Measurements from ENCODE around the gene TSPO.
A peak's percentile ranks its signal among the peaks of the same experiment; 100 is the strongest.

The TSPO gene

DNA sequence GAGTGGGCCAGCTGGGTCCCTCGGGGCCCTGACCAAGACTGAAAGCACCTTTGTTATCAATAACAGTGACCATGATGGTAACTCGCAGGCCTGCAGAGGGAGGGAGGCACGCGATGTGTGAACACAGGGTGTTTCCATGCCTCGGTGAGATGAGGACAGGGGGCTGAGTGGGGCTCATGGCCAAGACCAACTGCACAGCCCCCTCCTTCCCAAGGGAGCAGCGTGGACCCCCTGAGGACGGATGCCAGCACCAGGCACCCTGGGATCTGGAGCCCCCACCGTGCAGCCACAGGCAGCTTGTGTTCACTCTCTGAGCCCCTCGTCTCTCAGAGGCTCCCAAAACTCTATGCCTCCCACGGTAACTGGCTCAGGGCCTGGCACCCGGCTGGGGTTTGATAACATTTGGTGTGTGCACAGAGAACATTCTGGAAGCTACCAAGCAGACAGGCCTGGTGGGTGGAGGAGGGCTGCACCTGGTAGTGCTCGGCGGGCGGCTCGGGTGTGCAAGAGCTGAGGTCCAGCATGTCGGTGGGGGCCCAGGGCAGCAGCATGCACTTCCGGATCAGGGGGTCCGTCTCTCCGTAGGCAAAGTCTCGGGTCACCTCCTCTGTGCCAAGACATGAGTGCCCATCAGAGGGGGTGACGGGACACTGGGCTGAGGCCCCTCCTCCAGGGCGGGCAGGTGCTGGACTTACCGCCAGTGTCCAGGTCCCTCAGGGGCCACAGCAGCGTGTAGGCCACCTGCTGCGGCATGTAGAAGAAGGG is 28.0 kb downstream of the TSPO start:
- DNase-seq (ENCODE audit: low read depth, low spot score), result no peak

DNA sequence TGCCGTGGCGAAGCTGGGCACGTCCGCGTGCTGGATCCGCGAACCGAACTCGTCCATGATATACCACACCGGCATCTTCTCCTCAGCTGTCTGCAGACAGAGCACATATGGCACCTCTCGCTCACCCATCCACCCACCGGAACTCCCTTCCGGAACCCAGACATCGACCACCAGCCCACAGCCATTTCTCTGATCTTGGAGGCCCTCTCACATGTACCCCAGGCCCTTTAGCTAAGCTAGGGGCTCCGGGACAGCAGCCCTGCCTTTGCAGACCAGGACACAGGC is 28.5 kb downstream of the TSPO start:
- DNase-seq (ENCODE audit: low read depth, low spot score), result no peak

DNA sequence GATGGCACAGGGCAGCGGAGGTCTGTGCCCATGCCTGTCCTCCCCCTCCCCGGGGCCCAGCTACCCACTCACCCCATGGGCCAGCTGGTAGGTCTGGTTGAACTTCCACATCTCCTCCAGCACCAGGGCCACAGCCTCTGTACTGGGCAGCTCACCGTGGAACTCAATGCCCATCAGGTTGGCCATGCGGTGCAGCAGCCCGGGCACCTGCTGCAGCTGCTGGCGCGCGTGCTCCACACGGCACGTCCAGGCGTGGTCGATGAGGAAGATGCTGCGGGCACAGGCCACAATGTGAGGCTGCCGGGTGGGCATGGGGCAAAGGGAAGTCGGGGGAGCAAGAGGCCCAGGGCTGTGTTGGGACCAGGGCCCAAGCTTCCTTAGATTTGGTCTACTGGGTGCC is 29.3 kb downstream of the TSPO start:
- DNase-seq (ENCODE audit: low read depth, low spot score), result no peak

DNA sequence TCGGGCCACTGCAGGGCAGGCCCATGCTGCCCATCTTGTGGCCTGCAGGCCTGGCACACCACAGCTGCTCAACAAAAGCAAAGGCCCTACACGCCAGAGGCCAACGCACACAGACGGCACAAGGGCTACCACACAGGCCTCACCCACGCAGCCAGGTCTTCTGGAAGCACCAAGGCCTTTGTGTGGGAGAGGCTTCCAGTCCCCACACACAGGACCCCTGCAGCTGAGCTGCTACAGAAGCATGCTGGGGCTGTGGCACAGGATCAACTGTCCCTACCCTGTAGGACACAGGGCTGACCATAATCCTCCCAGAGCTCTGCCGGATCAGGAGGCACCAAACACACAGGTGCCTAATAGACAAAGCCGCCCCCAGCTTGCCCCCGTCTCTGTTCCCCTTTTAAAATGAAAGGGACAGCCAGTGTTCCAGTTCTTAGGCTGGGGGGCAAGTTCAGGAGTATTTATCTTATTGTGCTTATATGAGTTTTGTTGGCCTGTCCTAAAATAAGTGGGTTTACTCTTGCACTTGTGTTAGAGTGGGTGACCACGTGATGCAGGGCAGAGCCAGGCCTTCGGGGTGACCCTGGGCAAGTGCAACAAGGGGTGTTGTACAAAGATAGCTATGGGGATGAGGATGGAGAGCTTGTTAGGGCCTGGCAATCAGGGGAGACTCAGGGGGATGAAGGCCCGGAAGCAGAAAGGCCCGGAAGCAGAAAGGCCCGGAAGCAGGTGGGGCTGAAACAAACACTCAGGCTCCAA is 30.1 kb downstream of the TSPO start:
- DNase-seq (ENCODE audit: low read depth, low spot score), result no peak

DNA sequence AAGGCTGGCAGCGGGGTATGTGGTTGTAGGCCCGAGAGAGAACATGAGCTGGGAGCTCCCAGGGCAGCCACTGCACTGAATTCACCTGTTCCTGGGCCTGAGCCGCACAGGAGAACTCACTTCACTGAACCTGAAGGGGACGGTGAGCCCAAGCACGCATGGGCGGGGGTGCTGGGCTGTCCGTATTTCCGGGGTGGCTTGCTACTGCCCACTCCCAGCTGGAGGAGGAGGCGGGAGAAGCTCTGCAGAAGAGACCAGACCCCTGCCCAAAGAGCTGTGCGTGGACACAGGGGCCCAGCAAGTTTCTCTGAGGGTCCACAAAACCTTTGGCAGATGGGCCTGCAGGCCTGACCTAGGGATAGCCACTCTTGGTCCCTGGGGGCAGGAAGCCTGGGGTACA is 30.8 kb downstream of the TSPO start:
- DNase-seq (ENCODE audit: low read depth, low spot score), result no peak

DNA sequence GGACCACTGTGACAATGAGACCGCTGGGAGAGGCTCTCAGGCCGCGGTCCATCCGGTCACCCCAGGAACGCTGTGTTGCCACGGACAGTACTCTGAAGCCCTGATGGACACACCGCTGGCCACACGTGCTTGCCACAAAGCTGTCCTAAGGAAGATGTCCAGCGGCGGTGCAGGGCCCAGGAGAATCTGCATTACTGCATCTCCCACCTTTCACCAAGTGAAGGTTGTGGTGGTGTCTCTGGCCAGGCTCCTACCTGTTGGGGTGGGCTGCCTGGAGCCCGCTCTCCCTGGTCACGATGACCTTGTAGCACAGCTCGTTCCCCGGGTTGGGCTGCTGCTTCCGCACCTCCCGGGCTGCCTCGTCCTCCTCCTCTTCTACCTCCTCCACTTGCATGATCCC is 31.4 kb downstream of the TSPO start:
- DNase-seq (ENCODE audit: low read depth, low spot score), result no peak

DNA sequence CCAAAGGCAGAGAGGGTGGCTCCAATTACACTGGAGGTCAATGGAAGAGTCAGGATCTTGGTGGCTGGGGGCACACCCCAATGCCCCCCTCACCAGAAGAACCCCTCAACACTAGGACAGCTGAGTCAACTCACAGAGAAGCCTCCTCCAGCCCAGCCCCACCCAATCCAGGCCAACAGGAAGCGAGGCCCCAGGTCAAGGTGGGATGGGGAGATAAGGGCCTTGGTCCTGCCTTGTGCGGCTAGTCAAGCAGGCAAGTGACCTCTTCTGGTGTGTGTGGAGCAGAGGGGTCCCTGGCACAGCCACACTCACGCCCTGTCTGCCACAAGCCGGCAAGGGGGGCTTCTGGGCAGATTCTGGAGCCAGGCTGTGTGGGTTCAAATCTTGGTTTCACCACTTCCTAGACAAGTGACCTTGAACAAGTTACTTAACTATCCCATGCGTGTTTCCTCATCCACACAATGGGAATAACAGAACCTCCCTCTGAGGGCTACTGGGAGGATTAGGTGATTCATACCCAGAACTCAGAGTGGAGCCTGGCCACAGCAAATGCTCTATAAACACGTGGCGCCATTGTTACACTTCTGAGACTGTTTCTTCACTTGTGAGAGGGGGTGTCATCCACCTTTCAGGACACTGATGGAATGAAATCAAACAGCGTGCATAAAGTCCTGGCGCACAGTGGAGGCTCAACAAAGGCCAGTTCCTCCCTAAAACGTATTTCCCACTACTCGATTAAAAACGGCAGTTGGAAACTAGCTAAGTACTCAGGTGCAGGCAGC is 32.3 kb downstream of the TSPO start:
- no peak for DNase-seq (ENCODE audit: low read depth, low spot score)

DNA sequence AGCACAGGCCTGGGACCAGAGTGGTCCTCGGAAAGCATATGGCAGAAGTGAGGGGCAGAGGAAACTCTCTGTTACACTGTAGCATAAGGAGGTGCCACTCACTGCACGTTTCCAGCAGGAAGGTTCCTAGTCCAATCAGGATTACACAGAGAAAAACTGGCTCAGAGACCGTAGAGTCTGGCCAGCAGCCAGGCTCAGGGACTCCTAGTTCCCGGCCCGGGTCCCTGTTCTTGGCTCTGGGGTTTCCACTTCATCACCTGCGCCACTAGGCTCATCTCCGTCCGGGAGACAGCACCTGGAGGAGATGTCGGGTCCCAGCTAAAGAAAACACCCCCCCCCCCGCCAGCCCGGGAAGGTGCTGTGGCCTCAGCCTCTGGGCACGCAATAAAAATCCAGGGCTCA is 34.5 kb downstream of the TSPO start:
- DNase-seq (ENCODE audit: low read depth, low spot score), result no peak

DNA sequence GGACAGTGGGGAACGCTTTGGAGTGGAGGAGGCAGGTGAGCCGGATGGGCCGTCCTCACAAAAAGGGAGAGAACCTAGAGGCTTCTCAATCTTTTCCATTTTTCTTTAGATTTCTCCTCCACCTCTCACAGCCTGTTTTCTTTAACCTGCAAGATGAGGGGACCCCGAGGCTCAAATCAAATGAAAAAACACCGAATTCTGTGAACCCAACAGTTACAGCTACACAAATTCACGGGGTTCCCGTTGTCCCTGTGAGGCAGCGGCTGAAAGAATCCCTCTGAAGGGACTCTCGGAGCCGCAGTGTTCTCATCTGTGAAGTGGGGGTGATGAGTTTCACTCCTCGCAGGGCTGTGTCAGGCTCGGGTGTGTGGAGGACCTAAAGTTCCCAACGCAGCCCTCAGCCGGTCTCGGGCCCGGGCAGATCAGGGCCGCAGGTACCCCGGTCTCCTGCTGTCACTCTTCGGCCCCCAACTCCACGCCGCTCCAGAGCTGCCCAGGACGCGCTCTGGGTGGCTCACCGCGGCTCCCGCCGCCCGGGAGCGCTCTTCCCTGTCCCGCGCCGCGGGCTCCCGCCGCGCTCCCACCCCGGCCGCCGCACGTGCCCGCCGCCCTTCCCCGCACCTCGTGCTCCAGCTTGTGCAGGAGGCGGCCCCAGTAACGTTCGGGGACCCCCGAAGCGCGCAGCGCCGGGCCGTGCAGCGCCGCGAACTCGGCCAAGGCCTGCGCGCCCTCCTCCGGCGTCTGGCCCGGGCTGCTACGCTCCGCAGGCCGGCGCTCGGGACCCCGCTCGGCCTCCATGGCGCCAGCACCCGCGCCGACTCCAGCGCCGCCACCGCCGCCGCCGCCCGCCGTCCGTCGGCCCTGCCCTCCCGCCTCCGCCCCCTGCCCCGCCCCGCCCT is 35.2 kb downstream of the TSPO start, which contains the start of gene TTLL12:
TTLL12 (minus strand) TSS at position 863 of the 899 bp plus-strand sequence; CDS start at position 798, 65 bp downstream.
- DNase-seq (ENCODE audit: low read depth, low spot score), result no peak

DNA sequence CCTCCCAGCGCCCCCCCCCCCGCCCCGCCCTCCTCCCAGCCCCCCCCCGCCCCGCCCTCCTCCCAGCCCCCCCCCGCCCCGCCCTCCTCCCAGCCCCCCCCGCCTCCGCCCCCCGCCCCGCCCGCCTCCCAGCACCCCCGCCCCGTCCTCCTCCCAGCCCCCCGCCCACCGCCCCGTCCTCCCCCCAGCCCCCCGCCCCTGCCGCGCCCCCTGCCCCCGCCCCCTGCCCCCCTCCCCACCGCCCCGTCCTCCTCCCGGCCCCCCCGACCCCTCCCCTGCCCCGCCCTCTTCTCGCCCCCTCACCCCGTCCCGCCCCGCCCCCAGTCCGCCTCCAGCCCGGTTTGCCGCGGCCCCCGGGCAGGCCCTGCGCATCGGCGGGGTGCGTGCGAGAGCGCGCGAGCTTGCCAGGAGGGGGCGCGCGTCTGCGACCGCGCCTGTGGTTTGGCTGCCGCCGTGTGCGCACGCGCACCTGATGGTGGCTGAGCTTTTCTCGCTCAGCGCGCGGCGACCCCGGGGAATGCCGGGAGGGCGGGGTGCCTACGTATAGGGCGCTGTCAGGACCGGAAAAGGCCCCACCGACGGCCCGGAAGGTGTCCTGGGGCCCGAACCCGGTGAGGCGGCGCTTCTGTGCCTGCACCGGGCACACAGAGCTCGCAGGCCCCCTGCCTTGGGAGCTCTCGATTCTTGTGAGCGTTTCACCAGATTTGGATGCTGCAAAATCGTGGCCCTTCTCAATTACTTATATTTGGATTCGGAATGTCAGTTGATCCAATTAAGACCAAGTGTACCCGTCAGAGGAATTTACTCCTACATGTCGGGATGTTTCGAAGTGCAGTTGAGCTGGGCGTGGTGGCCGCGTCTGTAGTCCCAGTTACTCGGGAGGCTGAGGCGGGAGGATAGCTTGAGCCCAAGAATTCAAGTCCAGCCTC is 36.1 kb downstream of the TSPO start:
- peak; percentile 75 for DNase-seq (ENCODE audit: low read depth, low spot score)

DNA sequence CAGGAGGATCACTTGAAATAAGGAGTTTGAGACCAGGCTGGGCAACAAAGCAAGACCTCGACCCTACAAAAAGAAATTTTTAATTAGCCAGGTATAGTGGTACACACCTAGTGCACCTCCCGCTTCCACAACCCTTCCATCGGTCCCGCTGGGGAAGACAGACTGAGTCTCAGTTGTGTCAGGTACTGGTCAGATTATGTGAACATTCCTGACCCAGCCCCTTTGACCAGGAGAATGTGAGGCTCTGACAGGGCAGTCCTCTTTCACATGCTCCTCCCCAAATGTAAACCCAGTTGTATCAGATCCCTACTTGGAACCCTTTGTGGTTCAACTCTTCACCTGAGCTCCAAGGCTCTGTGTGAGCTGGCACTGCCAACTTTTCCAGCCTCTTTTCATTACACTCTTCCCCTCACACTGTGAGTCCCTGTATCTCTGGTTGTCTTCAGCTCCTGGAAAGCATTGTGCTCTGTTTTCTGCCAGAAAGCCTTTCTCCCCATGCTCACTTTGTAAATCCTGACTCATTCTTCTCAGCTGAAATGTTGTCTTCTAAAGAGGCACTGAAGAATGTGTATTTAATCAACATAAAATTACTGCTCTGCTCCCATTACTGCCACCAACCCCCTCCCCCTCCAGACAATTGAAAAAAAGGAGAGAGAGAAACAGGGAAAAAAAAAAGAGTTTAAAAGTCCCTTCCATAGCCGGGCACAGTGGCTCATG is 37.6 kb downstream of the TSPO start:
- DNase-seq (ENCODE audit: low read depth, low spot score), result no peak

DNA sequence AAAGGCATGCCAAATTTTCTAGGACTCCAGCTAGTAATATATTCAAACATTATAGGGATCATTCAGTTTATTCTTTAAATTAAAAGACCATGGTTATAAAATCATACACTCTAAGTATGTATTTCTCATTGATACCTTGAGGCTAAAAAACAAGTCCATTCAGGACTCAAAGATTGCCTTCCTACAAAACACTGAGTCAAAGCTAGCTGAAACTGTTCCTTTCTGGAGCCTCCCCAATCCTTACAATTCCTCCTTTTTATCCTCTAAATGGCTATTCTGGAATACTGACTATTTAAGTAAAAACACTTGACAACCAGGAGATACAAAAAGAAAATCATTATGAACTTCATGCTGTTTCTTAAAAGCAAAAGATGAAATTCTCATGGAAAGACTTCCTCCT is 40.5 kb downstream of the TSPO start:
- DNase-seq (ENCODE audit: low read depth, low spot score), result no peak

DNA sequence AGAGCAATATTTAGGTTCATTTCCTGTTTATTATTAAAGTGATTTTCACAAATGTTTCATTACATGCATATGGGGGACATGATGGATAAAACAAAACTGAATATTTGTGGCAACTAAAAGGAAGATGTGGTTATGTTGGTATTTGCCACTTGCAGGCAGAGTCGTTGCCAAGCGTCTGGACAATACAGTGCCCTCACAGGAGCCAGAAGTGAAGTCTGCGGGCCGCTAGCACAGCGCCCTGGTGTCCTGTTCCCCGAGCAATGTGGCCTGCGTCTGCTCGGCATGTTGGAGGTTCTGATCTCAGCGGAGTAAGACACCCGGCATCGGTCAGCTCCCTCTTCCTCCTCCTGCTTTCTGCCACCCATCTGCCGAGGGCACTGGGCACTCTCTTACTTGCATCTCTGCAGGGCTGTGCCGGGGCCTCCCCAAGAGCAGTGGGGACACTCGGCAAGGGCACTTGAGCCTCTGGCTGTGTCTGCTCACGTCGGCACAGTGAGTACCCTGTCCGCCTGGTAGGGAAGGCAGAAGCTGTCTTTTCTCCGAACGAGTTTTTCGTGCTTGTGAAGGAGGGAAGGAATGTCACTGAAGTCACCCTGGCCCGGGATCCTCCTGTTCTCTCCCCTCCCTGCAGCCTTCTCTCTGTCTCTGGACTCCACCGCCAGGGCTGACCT is 46.0 kb downstream of the TSPO start:
- no peak for DNase-seq (ENCODE audit: low read depth, low spot score)

DNA sequence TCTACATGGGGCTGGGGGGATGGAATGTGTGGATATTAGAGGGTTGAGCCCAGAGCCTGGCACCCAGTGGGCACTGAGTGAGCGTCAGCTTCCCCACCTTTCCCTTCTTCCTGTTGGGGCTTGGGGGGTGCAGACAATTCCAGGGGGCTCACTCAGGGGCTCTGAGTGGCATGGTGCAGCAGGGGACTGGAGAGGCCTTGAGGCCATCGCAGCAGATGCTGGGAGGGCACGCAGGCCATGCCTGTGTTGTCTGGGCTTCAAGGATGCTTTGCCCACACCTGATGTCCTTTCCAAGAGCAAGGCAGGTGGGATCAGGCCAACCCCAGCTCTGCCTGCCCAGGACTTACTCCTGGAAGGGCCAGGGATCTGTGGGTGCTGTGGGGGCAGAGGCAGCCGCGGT is 46.8 kb downstream of the TSPO start:
- no peak for DNase-seq (ENCODE audit: low read depth, low spot score)

DNA sequence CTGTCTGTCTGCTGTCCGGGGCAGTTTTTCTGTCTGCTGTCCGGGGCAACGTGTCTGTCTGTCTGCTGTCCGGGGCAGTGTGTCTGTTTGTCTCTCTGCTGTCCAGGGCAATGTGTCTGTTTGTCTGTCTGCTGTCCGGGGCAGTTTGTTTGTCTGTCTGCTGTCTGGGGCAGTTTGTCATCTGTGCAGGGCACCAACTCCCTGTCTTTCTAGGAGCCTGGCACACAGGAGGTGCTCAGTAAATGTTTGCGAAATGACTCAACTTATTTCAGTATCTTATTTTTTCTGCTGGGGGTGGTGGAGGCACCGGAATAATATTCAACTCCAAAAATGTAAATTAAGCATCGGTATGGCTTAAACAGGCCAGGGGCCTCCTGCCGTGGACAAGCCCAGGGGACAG is 47.6 kb downstream of the TSPO start:
- DNase-seq (ENCODE audit: low read depth, low spot score), result no peak

DNA sequence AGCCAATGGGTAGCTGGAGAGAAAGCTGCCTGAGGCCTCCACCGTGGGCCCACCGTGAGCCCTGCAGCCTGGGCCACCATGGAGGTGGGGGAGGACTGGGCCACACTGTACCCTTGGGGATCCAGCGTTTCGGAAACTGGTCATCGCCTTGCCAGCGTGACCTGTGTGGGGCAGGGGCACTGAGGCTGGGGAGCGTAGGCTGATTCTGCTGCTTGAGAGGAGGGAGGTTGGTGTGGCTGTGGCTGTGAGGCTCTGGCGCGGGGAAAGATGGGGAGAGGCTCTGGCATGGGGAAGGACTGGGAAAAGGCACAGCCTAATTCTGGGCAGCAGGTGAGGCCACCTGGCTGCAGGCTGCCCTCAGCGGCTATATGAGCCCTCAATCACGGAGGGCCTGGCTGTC is 48.2 kb downstream of the TSPO start:
- DNase-seq (ENCODE audit: low read depth, low spot score), result no peak

DNA sequence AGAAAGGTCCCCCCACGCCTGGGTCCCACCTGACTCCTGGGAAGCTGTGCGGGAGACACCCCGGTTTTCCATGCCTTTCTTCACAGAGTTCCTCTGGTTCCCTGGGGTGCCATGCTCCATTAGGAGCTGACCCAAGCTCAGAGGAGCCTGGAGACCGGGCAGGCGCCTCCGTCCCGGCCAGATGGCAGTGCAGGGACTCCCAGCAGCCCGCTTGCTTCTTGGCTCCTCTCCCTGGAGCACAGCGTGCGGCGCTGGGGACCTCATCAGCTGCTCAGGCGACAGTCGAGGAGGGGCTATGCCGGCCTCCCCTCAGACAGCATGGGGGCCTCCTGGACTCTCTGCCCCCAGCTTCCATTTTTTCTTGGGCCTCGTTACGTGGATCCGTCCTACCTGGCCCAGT is 48.7 kb downstream of the TSPO start:
- DNase-seq (ENCODE audit: low read depth, low spot score), result no peak

DNA sequence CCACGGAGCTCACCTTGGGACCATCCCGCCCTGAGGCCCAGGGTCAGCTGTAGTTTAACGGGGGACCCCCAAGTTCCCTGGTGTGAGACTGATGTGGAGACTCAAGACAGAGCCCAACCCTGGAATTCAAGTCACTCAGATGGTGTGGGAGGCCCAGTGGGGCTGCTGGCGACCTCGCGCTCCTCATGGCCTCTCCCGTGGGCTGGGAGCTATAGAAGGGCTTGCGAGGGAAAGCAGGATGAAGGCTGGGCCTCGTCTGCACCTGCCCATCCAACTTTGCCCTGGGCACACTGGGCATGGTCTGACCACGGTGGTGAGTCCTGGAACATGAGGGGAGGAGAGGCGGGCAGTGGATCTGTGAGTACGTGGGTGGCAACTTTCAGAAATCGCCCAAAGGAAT is 49.2 kb downstream of the TSPO start:
- no peak for DNase-seq (ENCODE audit: low read depth, low spot score)

DNA sequence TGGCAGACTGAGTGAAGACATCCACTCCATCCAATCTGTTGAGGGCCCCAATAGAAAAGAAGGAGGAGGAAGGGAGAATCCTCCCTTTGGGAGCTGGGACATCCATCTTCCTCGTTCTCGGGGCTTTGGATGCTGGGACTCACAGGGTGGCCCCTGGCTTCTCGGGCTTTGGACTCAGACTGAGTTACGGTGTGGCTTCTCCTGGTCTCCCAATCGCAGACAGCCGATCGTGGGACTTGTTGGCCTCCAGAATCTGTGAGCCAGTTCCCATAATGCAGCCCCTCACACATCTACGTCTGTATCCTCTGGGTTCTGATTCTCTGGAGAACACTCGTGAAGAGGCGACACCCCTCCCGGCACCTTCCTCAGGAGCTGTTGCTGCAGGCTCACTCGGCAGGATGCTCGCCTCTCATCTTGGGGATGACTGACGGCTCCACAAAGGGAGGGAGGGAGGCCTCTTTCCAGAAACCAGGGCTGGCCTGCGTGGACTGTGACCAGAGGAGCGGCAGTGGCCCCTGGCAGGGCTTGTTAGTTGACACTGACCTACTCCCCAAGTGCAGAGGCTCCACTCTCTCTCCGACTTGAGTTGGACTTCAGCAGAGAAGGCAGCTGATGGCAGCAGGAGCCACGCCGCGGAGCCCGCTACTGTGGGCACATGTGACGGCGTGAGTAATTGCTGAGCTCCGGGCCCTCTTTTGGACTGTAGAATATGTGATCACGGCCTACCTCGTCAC is 50.3 kb downstream of the TSPO start:
- DNase-seq (ENCODE audit: low read depth, low spot score), result no peak
